Activated CD8-positive, alpha-beta memory T cell treated with anti-CD3 and anti-CD28 coated beads, Interleukin-2, amount 10 ng/mL, durations not matched to agents 7 days and 5 days (primary cell): ENCODE data around the gene EXOC6. TPM values are rescaled to one million over a fixed set of nuclear protein-coding genes. Genes with fewer than 3 reads are reported as not detected.

Experiments
- ATAC-seq: fragments of 150-1000 bp; cut with Tn5 transposase; one replicate; pipeline ENCODE4 v1.10.0; 2021; ENCODE audit warnings: moderate library complexity
- CTCF ChIA-PET: fragments of 350-600 bp; sonication (Branson Sonifier 250); formaldehyde crosslinking; loops from one replicate; lab custom pipeline; 2021; ENCODE audit warnings: antibody characterized with exemption; lab: Charles Lee
- DNase-seq: peaks from one replicate; pipeline ENCODE4 v3.0.0-alpha.2; 2020
- H3K27ac Mint-ChIP-seq: one replicate; pipeline ENCODE4 v1.8.0; 2021; ENCODE audit warnings: mild to moderate bottlenecking, mixed read lengths
- H3K27me3 Mint-ChIP-seq: one replicate; pipeline ENCODE4 v1.8.0; 2021; ENCODE audit warnings: mixed read lengths
- H3K36me3 Mint-ChIP-seq: one replicate; pipeline ENCODE4 v1.8.0; 2021; ENCODE audit warnings: mild to moderate bottlenecking, mixed read lengths
- H3K4me1 Mint-ChIP-seq: one replicate; pipeline ENCODE4 v1.8.0; 2021; ENCODE audit warnings: mixed read lengths
- H3K4me3 Mint-ChIP-seq: one replicate; pipeline ENCODE4 v1.8.0; 2021; ENCODE audit warnings: mild to moderate bottlenecking, moderate library complexity, mixed read lengths
- H3K9me3 Mint-ChIP-seq: one replicate; pipeline ENCODE4 v1.8.0; 2022; ENCODE audit warnings: low read depth, mixed read lengths
- total RNA-seq, 2 experiments: library from RNA; stranded (reverse); gene quantifications; one replicate each; pipeline ENCODE4 v1.2.3, GENCODE V29; 2021

Gene EXOC6
- total RNA-seq, 2 experiments from 2014 or later = 11.9 to 12.1 TPM

DNA sequence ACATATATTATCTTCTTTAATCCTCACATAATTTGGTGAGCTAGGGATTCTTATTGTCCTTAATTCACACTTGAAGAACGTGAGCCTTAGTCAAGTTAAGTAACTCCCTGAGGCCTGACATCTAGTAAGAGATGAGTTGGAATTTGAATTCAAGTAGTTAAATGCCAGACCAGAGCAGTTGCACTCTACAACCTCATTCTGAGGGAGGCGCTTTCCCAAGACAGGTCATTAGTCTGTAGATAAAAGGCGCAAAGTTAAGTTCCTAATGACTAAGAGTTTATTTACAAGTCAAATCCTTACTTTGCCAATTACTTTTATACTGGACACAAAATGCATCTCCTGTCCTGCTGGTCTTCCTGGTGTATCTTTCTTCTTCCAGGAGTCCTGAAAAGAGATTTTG, 3.6 kb upstream of the EXOC6 start:
- Mint-ChIP-seq H3K27me3 (no peaks in the 10 kb centered on the region), H3K9me3 (peaks cover 4% of the 10 kb centered on the region), H3K36me3 (peaks cover 2% of the 10 kb centered on the region), H3K4me1 (peaks cover 35% of the 10 kb centered on the region), H3K4me3 (no peak overlapping the region), H3K27ac (no peak overlapping the region)
- ATAC-seq (no peak), DNase-seq (no peak)
- CTCF ChIA-PET = interaction anchor here (1.4 to 4.7 kb wide), 2 partner anchors 11 to 52 kb away, joined by 4 to 19 read pairs; no protein-coding TSS in a partner anchor

DNA sequence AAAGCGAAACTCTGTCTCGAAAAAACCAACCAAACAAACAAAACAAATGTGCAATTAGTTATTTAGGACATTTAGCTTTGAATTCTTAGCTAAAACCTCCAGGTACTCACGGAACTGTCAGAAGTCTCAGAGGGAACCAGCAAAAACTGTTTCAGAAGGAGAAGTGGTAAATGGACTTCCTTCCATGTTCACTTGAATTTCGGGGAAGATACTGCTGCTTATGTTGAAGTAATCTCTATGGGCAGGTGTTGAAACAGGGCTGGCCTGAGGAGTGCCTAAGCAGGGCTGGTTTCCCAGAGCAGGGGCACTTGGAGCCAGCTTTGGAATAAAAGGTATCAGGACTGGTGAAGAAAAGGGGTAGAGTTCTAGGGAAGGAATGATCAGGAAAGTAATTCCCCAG, 2.4 kb upstream of the EXOC6 start:
- H3K27me3 Mint-ChIP-seq = no peaks in the 10 kb centered on the region
- CTCF ChIA-PET = interaction anchor here (1.7 to 4.7 kb wide), 3 partner anchors 8 to 12 kb away, joined by 11 to 19 read pairs (median 14); no protein-coding TSS in a partner anchor
- peak overlapping the region; percentile 61 for H3K27ac Mint-ChIP-seq

DNA sequence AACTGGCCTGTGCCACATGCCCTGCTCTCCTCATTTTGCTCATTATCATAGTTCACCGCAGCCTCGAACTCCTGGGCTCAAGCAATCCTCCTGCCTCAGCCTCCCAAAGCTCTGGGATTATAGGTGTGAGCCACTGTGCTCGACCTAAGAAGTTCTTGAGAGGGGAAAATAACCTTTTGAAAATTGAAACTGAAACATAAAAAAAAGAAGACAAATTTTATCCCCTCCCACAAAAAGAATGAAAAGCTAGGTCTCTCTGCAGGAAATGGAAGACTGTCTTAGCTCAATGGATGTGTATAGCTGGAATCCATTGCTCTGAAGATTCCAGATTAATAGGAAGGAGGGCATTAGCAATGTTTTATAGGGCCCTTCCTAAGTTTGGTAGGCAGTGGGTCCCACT, 2.0 kb upstream of the EXOC6 start:
- DNase-seq (no peak), ATAC-seq (no peak)
- Mint-ChIP-seq H3K36me3 (peaks cover 4% of the 10 kb centered on the region), H3K9me3 (peaks cover 4% of the 10 kb centered on the region), H3K27me3 (no peaks in the 10 kb centered on the region), H3K27ac (peak overlapping the region; percentile 45), H3K4me3 (no peak overlapping the region), H3K4me1 (peaks cover 35% of the 10 kb centered on the region)
- CTCF ChIA-PET = interaction anchor here (0.6 to 4.5 kb wide), 4 partner anchors 8 to 49 kb away, joined by 4 to 14 read pairs (median 8); no protein-coding TSS in a partner anchor

More for the DNA sequence above, 2.4 kb upstream of the EXOC6 start:
- Mint-ChIP-seq H3K9me3 (peaks cover 4% of the 10 kb centered on the region), H3K4me1 (peaks cover 35% of the 10 kb centered on the region), H3K4me3 (no peak overlapping the region), H3K36me3 (peaks cover 2% of the 10 kb centered on the region)
- DNase-seq = no peak
- no peak for ATAC-seq

DNA sequence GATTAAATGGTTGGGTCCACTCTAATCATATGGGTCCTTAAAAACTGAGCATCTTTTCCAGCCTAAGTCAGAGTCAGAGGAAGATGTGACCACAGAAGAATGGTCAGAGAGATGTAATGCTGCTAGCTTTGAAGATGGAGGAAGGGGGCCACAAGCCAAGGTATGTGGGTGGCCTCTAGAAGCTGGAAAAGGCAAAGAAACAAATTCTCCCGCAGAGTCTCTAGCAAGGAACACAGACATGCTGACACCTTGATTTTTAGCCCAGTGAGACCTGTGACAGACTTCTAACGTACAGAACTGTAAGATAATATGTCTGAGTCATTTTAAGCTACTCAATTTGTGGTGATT, 1.5 kb upstream of the EXOC6 start:
- H3K36me3 Mint-ChIP-seq = peaks cover 4% of the 10 kb centered on the region
- peak overlapping the region; percentile 45 for H3K27ac Mint-ChIP-seq
- H3K4me3 Mint-ChIP-seq = peak overlapping the region; percentile 7
- no peaks in the 10 kb centered on the region for H3K27me3 Mint-ChIP-seq
- peaks cover 4% of the 10 kb centered on the region for H3K9me3 Mint-ChIP-seq
- H3K4me1 Mint-ChIP-seq = peaks cover 35% of the 10 kb centered on the region
- ATAC-seq = no peak
- DNase-seq = no peak
- CTCF ChIA-PET = interaction anchor here (0.6 to 4.5 kb wide), 5 partner anchors 9 to 76 kb away, joined by 3 to 14 read pairs (median 5); no protein-coding TSS in a partner anchor

DNA sequence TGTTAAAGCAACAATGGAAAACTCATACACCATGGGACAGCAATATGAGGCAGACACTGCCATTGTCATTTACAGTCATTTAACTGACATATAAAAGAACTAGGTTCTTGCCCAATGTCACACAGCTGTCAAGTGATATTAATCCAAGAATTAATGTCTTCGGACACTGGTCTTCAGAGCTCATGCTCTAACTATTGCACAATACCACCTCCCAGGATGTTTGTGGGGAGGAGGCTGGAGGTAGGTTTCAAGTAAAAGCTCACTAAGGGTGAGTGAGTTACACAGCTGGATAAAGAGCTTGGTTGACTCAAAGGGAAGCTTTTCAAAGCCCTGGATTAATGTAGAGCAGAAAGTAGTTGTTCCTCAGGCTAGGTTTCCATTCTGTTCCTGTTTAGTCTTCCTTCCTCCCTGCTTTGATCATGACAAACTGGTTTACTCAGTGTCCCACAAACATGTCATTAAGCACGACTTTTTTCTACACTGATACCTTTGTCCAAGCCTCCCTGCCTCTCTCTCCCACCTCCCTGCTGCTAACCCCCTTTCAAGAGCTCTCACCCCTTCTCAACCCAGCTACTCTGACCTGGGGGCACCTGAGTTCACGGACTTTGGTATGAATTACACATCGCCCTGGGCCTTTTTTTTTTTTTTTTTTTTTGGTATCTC, 987 bp upstream of the EXOC6 start:
- peaks cover 35% of the 10 kb centered on the region for H3K4me1 Mint-ChIP-seq
- peaks cover 4% of the 10 kb centered on the region for H3K9me3 Mint-ChIP-seq
- H3K4me3 Mint-ChIP-seq = peak overlapping the region; percentile 78
- H3K27me3 Mint-ChIP-seq = no peaks in the 10 kb centered on the region
- CTCF ChIA-PET = interaction anchor here (1.1 to 4.5 kb wide), 5 partner anchors 9 to 75 kb away, joined by 3 to 14 read pairs (median 4); no protein-coding TSS in a partner anchor
- DNase-seq = no peak
- no peak for ATAC-seq
- peak overlapping the region; percentile 42 for H3K27ac Mint-ChIP-seq
- H3K36me3 Mint-ChIP-seq = peaks cover 4% of the 10 kb centered on the region

DNA sequence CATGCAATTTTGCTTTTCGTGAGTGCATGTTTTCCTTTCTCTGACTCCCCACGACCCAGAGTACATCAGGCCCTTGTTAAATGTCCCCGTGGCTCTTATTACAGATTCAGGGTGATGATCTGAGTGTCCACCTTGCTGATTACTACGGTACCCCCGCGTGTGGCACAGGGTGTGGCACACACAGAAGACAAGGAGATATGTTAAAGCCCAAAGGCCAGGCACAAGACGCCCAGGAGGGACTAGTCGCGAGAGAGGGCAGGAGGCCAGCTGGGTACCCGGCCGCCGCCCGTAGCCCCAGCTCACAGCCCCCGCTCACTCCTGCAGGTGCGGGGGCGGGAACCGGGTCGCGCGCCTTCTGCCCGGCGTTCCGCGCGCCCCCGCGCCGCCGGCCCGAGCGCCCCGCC, 281 bp upstream of the EXOC6 start:
- Mint-ChIP-seq H3K36me3 (peaks cover 4% of the 10 kb centered on the region), H3K4me1 (peaks cover 33% of the 10 kb centered on the region), H3K9me3 (peaks cover 4% of the 10 kb centered on the region), H3K27me3 (no peaks in the 10 kb centered on the region), H3K4me3 (peak overlapping the region; percentile 78), H3K27ac (peak overlapping the region; percentile 78)
- CTCF ChIA-PET = interaction anchor here (1.5 to 4.5 kb wide), 5 partner anchors 9 to 48 kb away, joined by 4 to 14 read pairs (median 6); no protein-coding TSS in a partner anchor
- DNase-seq = no peak
- no peak for ATAC-seq

DNA sequence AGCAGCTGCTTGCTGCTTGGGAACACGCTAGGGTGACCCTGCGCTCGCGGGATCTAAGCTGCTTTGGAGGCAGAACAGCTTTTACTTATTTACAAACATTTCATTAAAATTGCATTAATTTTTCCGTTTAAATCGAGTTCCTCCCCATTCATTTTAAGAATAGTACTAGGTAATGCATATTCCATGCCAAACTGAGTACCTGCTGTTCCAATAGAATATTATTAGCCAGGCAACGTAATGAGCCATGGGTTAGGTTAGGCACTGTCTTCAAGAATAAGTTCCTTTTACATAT, 860 bp downstream of the EXOC6 start:
- no peak for DNase-seq
- Mint-ChIP-seq H3K4me3 (peak overlapping the region; percentile 77), H3K27me3 (no peaks in the 10 kb centered on the region), H3K36me3 (peaks cover 4% of the 10 kb centered on the region), H3K9me3 (peaks cover 4% of the 10 kb centered on the region), H3K27ac (peak overlapping the region; percentile 78), H3K4me1 (peaks cover 29% of the 10 kb centered on the region)
- CTCF ChIA-PET = interaction anchor here (0.8 to 4.5 kb wide), 4 partner anchors 7 to 36 kb away, joined by 3 to 14 read pairs (median 6); no protein-coding TSS in a partner anchor
- no peak for ATAC-seq

DNA sequence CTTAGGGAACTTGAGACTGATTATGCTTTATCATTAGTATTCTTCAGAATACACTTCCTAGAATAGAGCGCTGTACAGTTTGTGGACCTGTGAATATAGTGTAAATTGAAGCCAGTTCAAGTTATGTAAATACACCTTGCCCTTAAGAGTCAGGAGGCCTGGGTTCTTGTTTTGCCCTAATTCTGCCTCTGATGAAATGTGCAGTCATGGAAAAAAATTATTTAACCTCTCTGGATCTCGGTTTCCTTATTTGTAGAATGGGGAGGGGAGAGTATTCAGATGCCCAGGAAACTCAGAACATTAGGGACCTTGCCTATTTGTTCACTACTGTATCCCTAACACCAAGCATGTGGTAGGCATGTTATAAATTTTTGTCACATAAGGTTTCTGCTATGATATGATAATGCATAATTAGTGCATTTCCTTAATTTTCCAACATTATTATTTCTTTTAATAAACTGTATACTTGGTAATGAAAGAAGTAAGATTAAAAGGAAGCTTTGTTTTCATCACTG, 1.3 kb downstream of the EXOC6 start:
- H3K4me1 Mint-ChIP-seq = peaks cover 29% of the 10 kb centered on the region
- H3K27ac Mint-ChIP-seq = peak overlapping the region; percentile 78
- H3K9me3 Mint-ChIP-seq = peaks cover 4% of the 10 kb centered on the region
- H3K36me3 Mint-ChIP-seq = peaks cover 4% of the 10 kb centered on the region
- no peak for ATAC-seq
- H3K27me3 Mint-ChIP-seq = no peaks in the 10 kb centered on the region
- no peak for DNase-seq
- CTCF ChIA-PET = interaction anchor here (1.4 to 4.5 kb wide), 4 partner anchors 7 to 36 kb away, joined by 3 to 14 read pairs (median 6); no protein-coding TSS in a partner anchor
- H3K4me3 Mint-ChIP-seq = peak overlapping the region; percentile 77

DNA sequence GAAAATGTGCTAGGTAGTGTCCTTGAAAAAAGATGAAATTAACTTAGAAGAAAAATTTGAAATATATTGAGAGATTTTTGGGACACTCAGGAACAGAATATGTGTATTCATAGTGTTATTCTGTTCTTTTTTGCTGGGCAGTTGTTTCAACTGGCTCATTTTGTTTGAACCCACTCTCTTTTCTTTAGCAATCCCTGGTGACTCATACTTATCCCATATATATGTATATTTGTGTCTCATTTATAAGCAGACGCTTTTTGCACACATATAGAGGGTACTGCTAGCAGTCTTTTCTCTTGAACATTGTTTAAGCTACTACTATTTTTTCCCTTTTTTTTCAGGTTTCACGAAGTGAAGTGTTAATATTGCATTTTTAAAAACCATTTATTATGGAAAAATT, 1.9 kb downstream of the EXOC6 start:
- peaks cover 4% of the 10 kb centered on the region for H3K9me3 Mint-ChIP-seq
- CTCF ChIA-PET = interaction anchor here (1.0 to 1.4 kb wide), 2 partner anchors 12 kb away, joined by 3 read pairs; no protein-coding TSS in a partner anchor

DNA sequence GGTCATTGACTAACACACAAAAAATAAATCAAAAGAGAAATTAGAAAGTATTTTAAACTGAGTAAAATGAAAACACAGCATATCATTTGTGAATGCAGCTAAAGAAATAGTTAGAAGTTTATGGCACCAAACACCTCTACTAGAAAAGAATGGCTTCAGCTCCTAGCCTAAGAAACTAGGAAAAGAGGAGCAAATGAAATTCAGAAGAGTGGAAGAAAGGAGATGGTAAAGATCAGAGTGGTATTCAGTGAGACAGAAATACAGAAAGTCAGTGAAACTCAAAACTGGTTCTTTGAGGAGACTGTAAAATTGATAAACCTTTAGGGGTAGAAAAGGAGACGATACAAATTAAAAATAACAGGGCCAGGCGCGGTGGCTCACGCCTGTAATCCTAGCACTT, 2.7 kb downstream of the EXOC6 start:
- no peak for ATAC-seq
- H3K27ac Mint-ChIP-seq = no peak overlapping the region
- H3K9me3 Mint-ChIP-seq = peaks cover 4% of the 10 kb centered on the region
- H3K27me3 Mint-ChIP-seq = no peaks in the 10 kb centered on the region
- DNase-seq = no peak
- CTCF ChIA-PET = interaction anchor here (1.0 to 3.0 kb wide), 3 partner anchors 8 to 13 kb away, joined by 3 to 22 read pairs (median 7); no protein-coding TSS in a partner anchor
- peaks cover 6% of the 10 kb centered on the region for H3K36me3 Mint-ChIP-seq
- H3K4me3 Mint-ChIP-seq = no peak overlapping the region
- peaks cover 26% of the 10 kb centered on the region for H3K4me1 Mint-ChIP-seq

More for the DNA sequence above, 1.9 kb downstream of the EXOC6 start:
- H3K4me3 Mint-ChIP-seq = no peak overlapping the region
- H3K27ac Mint-ChIP-seq = no peak overlapping the region
- peaks cover 5% of the 10 kb centered on the region for H3K36me3 Mint-ChIP-seq
- H3K27me3 Mint-ChIP-seq = no peaks in the 10 kb centered on the region
- ATAC-seq = no peak
- peaks cover 29% of the 10 kb centered on the region for H3K4me1 Mint-ChIP-seq
- DNase-seq = no peak

DNA sequence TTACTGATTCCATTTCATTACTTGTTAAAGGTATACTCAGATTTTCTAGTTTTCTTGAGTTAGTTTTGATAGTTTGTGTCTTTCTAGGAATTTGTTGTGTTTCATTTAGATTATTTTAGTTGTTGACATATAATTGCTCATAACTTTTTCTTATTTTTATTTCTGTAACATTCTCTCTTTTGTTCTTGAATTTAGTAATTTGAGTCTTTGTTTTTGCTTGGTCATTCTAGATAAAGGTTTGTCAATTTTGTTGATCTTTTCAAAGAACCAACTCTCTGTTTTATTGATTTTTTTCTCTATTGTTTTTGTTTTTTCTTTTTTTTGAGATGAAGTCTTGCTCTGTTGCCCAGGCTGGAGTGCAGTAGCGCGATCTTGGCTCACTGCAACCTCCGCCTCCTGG, 7.2 kb downstream of the EXOC6 start:
- H3K4me3 Mint-ChIP-seq = no peak overlapping the region
- DNase-seq (no peak), ATAC-seq (no peak)
- H3K36me3 Mint-ChIP-seq = peaks cover 33% of the 10 kb centered on the region
- peaks cover 21% of the 10 kb centered on the region for H3K9me3 Mint-ChIP-seq
- CTCF ChIA-PET = interaction anchor here (2.1 to 2.6 kb wide), 2 partner anchors 8 to 13 kb away, joined by 14 read pairs; partner anchors contain the start of gene EXOC6
- no peak overlapping the region for H3K27ac Mint-ChIP-seq
- H3K27me3 Mint-ChIP-seq = no peaks in the 10 kb centered on the region
- no peaks in the 10 kb centered on the region for H3K4me1 Mint-ChIP-seq

DNA sequence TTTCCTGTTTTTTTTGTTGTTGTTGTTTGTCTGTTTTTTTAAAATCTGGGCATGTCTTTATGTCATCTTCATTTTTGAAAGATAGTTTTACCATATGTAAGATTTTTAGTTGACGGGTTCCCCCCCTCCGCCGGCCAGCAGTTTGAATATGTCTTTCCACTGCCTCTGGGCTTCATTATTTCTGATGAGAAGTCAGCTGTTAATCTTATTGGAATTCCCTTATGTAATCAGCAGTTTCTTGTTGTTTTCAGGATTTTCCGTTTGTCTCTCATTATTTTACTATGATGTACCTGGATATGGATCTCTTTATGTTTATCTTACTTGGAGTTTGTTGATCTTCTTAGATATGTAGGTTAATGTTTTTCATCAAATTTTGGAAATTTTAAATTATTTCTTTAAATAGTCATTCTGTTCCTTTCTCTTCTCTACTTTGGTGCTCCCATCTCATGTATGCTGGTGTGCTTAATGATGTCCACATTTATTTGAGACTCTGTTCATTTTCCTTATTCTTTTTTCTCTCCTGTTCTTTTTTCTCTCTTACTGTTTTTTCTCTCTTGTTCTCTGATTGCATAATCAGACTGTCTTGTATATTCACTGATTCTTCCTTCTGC, 9.7 kb downstream of the EXOC6 start:
- Mint-ChIP-seq H3K4me3 (no peak overlapping the region), H3K36me3 (peaks cover 40% of the 10 kb centered on the region)
- DNase-seq = no peak

DNA sequence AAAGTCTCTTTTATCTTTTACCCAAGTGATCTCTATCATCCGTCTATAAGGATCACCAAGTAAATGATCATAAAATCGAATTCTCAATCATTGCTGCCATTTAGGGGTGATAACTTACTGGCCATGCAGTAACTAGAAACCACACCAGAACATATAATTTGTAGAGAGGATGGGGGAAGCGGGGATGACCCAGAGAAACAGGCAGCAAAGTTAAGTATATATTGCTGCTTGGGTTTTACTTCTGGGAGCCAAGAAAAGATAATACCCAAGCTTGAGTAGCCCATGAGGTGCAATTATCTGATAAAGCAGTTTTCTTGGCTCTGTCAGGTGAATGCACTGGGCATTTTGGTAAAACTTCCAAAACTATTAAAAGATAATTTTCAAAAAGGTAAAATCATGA, 18.9 kb downstream of the EXOC6 start:
- Mint-ChIP-seq H3K36me3 (peaks cover 6% of the 10 kb centered on the region), H3K4me3 (no peak overlapping the region), H3K4me1 (no peaks in the 10 kb centered on the region), H3K27ac (no peak overlapping the region), H3K9me3 (no peaks in the 10 kb centered on the region), H3K27me3 (no peaks in the 10 kb centered on the region)
- no peak for ATAC-seq
- CTCF ChIA-PET = interaction anchor here (0.6 kb wide), 2 partner anchors 119 to 645 kb away, joined by 4 read pairs; no protein-coding TSS in a partner anchor
- no peak for DNase-seq

More for the DNA sequence above, 9.7 kb downstream of the EXOC6 start:
- H3K9me3 Mint-ChIP-seq = peaks cover 24% of the 10 kb centered on the region
- no peaks in the 10 kb centered on the region for H3K27me3 Mint-ChIP-seq
- ATAC-seq = no peak
- CTCF ChIA-PET = no interaction called here
- no peak overlapping the region for H3K27ac Mint-ChIP-seq
- H3K4me1 Mint-ChIP-seq = no peaks in the 10 kb centered on the region
